Activated CD4-positive, alpha-beta memory T cell treated with anti-CD3 and anti-CD28 coated beads for 36 hours (primary cell): ENCODE data around the gene UPF2. TPM values are rescaled to one million over a fixed set of nuclear protein-coding genes. Genes with fewer than 3 reads are reported as not detected.
A peak's percentile ranks its signal among the peaks of the same experiment; 100 is the strongest.

Source experiments
- CTCF ChIA-PET: fragments of 350-600 bp; sonication (Branson Sonifier 250); formaldehyde crosslinking; loops from one replicate; lab custom pipeline; 2021; ENCODE audit warnings: antibody characterized with exemption, inconsistent platforms; lab: Charles Lee
- POLR2A ChIA-PET: fragments of 350-600 bp; sonication (Branson Sonifier 250); formaldehyde crosslinking; loops from one replicate; lab custom pipeline; 2021; ENCODE audit warnings: antibody characterized with exemption; lab: Charles Lee
- DNase-seq: peaks from one replicate; pipeline ENCODE4 v3.0.0-alpha.2; 2020
- H3K27ac Mint-ChIP-seq: one replicate; pipeline ENCODE4 v1.8.0; 2021; ENCODE audit warnings: mixed read lengths
- H3K27me3 Mint-ChIP-seq: one replicate; pipeline ENCODE4 v1.8.0; 2021; ENCODE audit warnings: mixed read lengths
- H3K36me3 Mint-ChIP-seq: one replicate; pipeline ENCODE4 v1.8.0; 2021; ENCODE audit warnings: mixed read lengths
- H3K4me1 Mint-ChIP-seq: one replicate; pipeline ENCODE4 v1.8.0; 2021; ENCODE audit warnings: low read depth, mixed read lengths
- H3K4me3 Mint-ChIP-seq: one replicate; pipeline ENCODE4 v1.8.0; 2021; ENCODE audit warnings: mild to moderate bottlenecking, mixed read lengths
- H3K9me3 Mint-ChIP-seq: one replicate; pipeline ENCODE4 v1.8.0; 2021; ENCODE audit warnings: mixed read lengths
- intact Hi-C: fragments of 100-400 bp; cut with micrococcal nuclease; formaldehyde crosslinking; loops from one replicate; pipeline ENCODE4 v1.15.1; 2023
- total RNA-seq, 2 experiments: library from RNA; stranded (reverse); gene quantifications; one replicate each; pipeline ENCODE4 v1.2.3, GENCODE V29; 2021

UPF2 gene
- total RNA-seq, 2 experiments from 2014 or later = 29.5 to 32.0 TPM

DNA sequence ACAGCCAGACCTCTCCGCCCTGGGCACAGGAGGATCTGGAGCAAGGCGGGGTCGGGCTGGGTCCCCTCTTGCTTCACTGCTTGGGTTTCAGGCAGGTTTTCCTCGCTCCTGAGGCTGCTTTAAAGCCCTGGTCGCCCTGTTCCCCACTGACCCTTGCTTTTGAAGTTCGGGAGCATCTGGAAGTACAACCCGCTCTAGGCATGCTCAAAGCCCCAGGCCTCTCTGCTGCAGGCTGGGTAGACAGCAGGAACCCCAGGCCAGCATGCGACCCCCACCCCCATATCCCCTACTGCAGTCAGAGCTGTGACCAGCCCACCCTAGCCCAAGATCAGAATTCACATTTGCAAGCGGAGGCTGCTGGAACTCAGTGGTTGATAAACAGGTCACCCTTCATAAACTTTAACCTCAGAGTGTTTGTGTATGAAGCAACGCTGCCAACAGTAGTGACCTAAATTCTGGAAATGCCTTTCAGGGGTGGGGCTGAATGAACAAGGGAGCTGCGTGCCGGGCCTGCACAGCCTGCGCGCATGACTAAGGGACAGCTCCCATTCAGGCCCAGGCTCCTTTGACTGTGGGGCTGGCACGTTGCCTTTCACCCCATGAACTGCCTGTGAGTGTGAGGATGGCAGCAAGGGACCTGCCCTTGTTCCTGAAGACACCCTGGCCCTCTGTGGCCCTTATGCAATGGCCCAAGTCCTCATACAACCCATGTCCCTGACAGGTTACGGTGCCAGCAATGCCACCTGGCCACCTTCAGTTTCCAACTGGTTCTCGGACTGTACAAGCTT is 166.9 kb downstream of the UPF2 start:
- peaks cover 17% of the 10 kb centered on the region for H3K4me1 Mint-ChIP-seq
- no peak for DNase-seq
- no peak overlapping the region for H3K27ac Mint-ChIP-seq
- H3K9me3 Mint-ChIP-seq = no peaks in the 10 kb centered on the region
- ChIA-PET POLR2A (no interaction called here), CTCF (no interaction called here)
- intact Hi-C loops = no loop called here
- H3K36me3 Mint-ChIP-seq = no peaks in the 10 kb centered on the region
- peaks cover 8% of the 10 kb centered on the region for H3K27me3 Mint-ChIP-seq
- H3K4me3 Mint-ChIP-seq = no peak overlapping the region

DNA sequence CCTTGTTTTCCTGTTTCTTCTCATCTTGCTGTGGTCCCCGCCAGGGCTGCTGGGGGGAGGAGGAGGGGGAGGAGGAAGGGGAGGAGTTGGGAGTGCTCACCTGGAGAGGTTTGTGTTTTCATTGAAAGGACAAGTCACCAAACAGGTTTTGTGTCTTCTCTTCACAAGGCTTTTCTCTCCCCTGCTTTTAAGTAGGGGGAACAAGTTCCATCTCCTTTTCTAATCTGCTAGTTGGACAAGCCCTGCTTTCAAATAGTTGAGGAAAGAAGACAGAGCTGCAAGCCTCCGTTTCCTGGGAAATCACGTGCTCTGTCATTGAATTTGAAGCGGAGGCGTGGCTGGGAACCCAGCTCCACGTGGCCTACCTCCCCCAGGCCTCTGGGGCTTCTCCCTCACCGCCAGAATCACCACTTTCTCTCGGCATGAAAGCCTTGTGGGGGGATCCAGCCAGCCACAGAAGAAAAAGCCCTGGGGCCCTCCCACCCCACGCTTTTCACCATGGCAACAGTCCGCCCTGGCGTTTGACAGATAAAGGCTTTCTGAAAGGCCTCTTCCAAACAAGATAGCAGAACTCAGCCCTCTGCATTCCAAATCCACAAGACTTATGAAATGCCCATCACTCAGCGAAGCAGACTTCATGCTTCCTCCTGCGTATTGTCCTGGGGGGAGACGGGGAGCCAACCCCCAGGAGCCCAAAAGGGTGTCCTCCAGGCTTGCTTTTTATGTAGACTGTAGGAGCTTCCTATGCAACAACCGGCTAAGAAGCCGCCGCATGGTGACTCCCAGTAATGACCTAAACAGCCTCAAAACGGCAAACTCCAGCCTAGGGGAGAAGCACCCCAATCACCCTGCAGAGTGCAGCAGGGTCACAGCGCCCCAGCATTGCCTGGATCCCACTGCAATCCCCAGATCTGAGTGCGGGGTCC is 167.8 kb downstream of the UPF2 start:
- intact Hi-C loops = no loop called here
- H3K36me3 Mint-ChIP-seq = no peaks in the 10 kb centered on the region
- no peaks in the 10 kb centered on the region for H3K9me3 Mint-ChIP-seq
- no peak overlapping the region for H3K27ac Mint-ChIP-seq
- POLR2A ChIA-PET = no interaction called here
- no peak overlapping the region for H3K4me3 Mint-ChIP-seq
- DNase-seq = peak; percentile 56
- peaks cover 21% of the 10 kb centered on the region for H3K4me1 Mint-ChIP-seq
- CTCF ChIA-PET = no interaction called here
- H3K27me3 Mint-ChIP-seq = peaks cover 8% of the 10 kb centered on the region

DNA sequence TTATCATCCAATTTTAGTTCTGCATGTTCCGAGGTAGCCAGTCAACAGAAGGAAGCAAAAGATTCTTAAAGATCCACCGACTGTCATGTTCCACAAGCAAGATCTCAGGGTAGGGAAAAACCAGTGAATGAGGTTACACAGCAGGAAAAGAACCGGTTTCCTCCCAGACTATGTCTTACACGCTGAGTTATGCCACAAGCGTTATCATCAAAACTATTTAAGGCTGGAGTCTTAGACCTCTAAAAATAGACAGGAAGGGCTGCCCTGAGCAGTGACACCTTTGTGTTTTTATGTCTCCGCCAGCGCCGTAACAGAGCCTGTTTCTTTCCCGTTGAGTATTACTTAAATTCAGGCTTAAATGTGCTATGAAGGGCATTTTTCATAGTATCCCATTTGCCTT is 171.1 kb downstream of the UPF2 start:
- ChIA-PET CTCF (interaction anchor here (1.2 kb wide), 1 partner anchor 14 kb away, joined by 3 read pairs; no protein-coding TSS in a partner anchor), POLR2A (no interaction called here)
- Mint-ChIP-seq H3K4me3 (no peak overlapping the region), H3K9me3 (no peaks in the 10 kb centered on the region), H3K27ac (no peak overlapping the region), H3K27me3 (peaks cover 8% of the 10 kb centered on the region), H3K4me1 (peaks cover 21% of the 10 kb centered on the region), H3K36me3 (no peaks in the 10 kb centered on the region)
- DNase-seq = no peak
- intact Hi-C loops = no loop called here

GRCh38 chr10:11870900-11871400 is 171.7 kb downstream of the UPF2 start:
- H3K4me1 Mint-ChIP-seq = peaks cover 21% of the 10 kb centered on the region
- ChIA-PET CTCF (no interaction called here), POLR2A (no interaction called here)
- intact Hi-C loops = no loop called here
- DNase-seq = no peak
- H3K27ac Mint-ChIP-seq = no peak overlapping the region
- no peaks in the 10 kb centered on the region for H3K9me3 Mint-ChIP-seq
- no peak overlapping the region for H3K4me3 Mint-ChIP-seq
- peaks cover 9% of the 10 kb centered on the region for H3K27me3 Mint-ChIP-seq
- no peaks in the 10 kb centered on the region for H3K36me3 Mint-ChIP-seq

DNA sequence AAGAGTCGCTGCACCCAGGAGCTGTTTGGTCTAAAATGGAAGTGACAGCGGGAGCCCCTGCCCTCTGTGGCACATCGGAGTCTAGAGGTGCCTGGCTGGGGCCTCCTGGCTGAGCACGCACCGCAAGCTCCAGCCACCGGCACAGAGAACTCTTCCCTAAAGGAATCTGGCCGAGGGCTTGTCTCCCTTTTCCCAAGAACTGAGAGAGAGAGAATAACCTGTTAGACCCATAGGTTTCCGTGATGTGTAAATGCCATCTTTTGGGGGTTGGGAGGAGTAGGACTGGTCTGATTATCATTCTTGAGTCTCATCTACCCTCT is 172.2 kb downstream of the UPF2 start:
- H3K27me3 Mint-ChIP-seq = peaks cover 12% of the 10 kb centered on the region
- no peak for DNase-seq
- no peak overlapping the region for H3K27ac Mint-ChIP-seq
- intact Hi-C loops = no loop called here
- H3K36me3 Mint-ChIP-seq = no peaks in the 10 kb centered on the region
- ChIA-PET POLR2A (no interaction called here), CTCF (no interaction called here)
- H3K9me3 Mint-ChIP-seq = no peaks in the 10 kb centered on the region
- peaks cover 21% of the 10 kb centered on the region for H3K4me1 Mint-ChIP-seq
- H3K4me3 Mint-ChIP-seq = no peak overlapping the region

Other genes with a start within 250 kb of the UPF2 start
- under 1 TPM; 0.24 to 0.31 TPM for gene PROSER2, start 219.5 kb downstream of the UPF2 start, total RNA-seq
- gene DHTKD1, start 26.1 kb upstream of the UPF2 start, total RNA-seq = 10 to 100 TPM; 16.2 to 17.1 TPM
- 10 to 100 TPM; 14.4 to 14.6 TPM for gene SEC61A2, start 86.9 kb upstream of the UPF2 start, total RNA-seq
- gene NUDT5, start 153.1 kb upstream of the UPF2 start, total RNA-seq = 100 to 1,000 TPM; 115 to 118 TPM
- gene CDC123, start 153.4 kb upstream of the UPF2 start, total RNA-seq = 100 to 1,000 TPM; 134 TPM